Skeletal muscle satellite cell (primary cell): ENCODE results near the gene PCNX4.

Experiments
- H3K27me3 ChIP-seq: 2 replicates; pipeline ENCODE4 v1.7.0; 2013; ENCODE audit warnings: low read length; ENCODE audit not compliant: control insufficient read depth, insufficient read depth
- H3K36me3 ChIP-seq: 2 replicates; pipeline ENCODE4 v1.7.0; 2013; ENCODE audit warnings: mild to moderate bottlenecking, control low read depth, low read length; ENCODE audit not compliant: insufficient read depth
- H3K4me1 ChIP-seq: 2 replicates; pipeline ENCODE4 v1.7.0; 2013; ENCODE audit warnings: low read length; ENCODE audit not compliant: control insufficient read depth, insufficient read depth
- H3K4me2 ChIP-seq: 2 replicates; pipeline ENCODE4 v1.7.0; 2013; ENCODE audit warnings: mild to moderate bottlenecking, low read length
- H3K4me3 ChIP-seq: 2 replicates; pipeline ENCODE4 v1.7.0; 2013; ENCODE audit warnings: low read length
- H3K9ac ChIP-seq: 2 replicates; pipeline ENCODE4 v1.7.0; 2013; ENCODE audit warnings: mild to moderate bottlenecking, low read depth, low read length, moderate library complexity
- H3K9me3 ChIP-seq: replicated peaks from 2 replicates; pipeline ENCODE4 v1.7.0; 2013; ENCODE audit warnings: mild to moderate bottlenecking, control low read depth, low read length

The PCNX4 gene

DNA sequence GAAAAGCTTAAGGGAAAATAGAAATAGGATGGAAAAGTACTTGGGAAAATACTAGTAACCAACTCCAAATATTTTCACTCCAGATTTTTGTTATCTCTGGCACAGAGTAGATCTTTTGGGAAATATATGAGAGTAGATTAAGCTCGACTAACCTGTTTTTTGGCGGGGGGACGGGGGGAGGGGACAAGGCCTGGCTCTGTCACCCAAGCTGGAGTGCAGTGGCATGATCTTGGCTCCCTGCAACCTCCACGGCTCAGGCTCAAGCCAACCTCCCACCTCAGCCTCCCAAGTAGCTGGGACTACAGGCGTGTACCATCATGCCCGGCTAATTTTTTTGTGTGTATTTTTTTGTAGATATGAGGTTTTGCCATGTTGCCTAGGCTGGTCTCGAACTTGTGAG is 68.7 kb downstream of the PCNX4 start:
- H3K4me1 ChIP-seq, result peaks cover 12% of the 10 kb centered on the region
- H3K4me2 ChIP-seq, result no peak overlapping the region

GRCh38 chr14:60161196-60162107 is 69.7 kb downstream of the PCNX4 start:
- Histone ChIP-seq H3K4me1 (peaks cover 22% of the 10 kb centered on the region), H3K9ac (no peak overlapping the region), H3K4me3 (no peak overlapping the region), H3K4me2 (no peak overlapping the region), H3K36me3 (no peaks in the 10 kb centered on the region), H3K27me3 (no peaks in the 10 kb centered on the region), H3K9me3 (no peaks in the 10 kb centered on the region)

More for the DNA sequence above, 68.7 kb downstream of the PCNX4 start:
- no peak overlapping the region for H3K4me3 ChIP-seq
- H3K9ac ChIP-seq, result no peak overlapping the region
- no peaks in the 10 kb centered on the region for H3K9me3 ChIP-seq
- no peaks in the 10 kb centered on the region for H3K36me3 ChIP-seq
- H3K27me3 ChIP-seq, result no peaks in the 10 kb centered on the region

DNA sequence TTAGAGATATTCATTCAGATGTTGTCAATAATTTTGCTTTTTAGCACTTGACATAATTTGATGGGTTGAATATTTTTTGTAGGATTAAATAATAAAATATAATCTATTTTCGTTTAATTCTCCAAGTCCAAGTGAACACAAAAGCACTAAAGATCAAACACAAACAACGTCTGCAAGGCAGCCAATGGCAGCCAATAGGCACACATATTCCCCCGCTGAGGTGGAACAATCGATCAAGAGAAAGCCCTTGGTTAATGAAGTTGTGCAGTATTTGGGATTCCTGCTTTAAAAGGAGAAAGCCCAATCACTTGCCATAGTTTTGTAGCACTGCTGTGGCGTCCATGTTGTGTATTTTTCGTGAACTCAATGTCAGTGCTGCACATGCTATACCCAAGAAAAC is 72.0 kb downstream of the PCNX4 start:
- peak overlapping the region; percentile 89 for H3K4me3 ChIP-seq
- no peaks in the 10 kb centered on the region for H3K36me3 ChIP-seq
- H3K27me3 ChIP-seq, result no peaks in the 10 kb centered on the region
- H3K9ac ChIP-seq, result peak overlapping the region; percentile 92
- peaks cover 25% of the 10 kb centered on the region for H3K4me1 ChIP-seq
- no peaks in the 10 kb centered on the region for H3K9me3 ChIP-seq
- H3K4me2 ChIP-seq, result peak overlapping the region; percentile 86

DNA sequence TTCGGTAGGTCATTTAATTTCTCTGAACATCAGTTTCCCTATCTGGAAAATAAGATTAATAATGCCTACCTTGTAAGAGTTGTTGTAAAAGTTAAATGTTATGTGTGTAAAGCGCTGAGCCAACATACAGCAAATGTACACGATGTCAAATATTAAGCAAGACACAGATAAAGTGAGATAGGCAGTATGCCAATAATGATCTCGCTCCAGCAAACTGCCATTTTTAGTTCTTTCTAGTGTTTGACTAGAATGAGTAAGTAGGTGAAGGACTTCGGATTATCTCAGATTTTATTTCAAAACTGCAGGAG is 72.6 kb downstream of the PCNX4 start:
- H3K4me1 ChIP-seq, result peaks cover 25% of the 10 kb centered on the region
- H3K9me3 ChIP-seq, result no peaks in the 10 kb centered on the region
- H3K36me3 ChIP-seq, result no peaks in the 10 kb centered on the region
- H3K27me3 ChIP-seq, result no peaks in the 10 kb centered on the region
- peak overlapping the region; percentile 92 for H3K9ac ChIP-seq
- H3K4me3 ChIP-seq, result peak overlapping the region; percentile 89
- H3K4me2 ChIP-seq, result peak overlapping the region; percentile 86

GRCh38 chr14:60164712-60165546 is 73.2 kb downstream of the PCNX4 start, which contains the start of gene DHRS7:
TSS of gene DHRS7 (minus strand) at chr14:60165398. CDS start at chr14:60165309, 89 bp downstream.
- Histone ChIP-seq H3K9me3 (no peaks in the 10 kb centered on the region), H3K4me2 (peak within 1 kb of the TSS; percentile 86), H3K9ac (peak within 1 kb of the TSS; percentile 92), H3K36me3 (no peaks in the 10 kb centered on the region), H3K4me1 (peaks cover 25% of the 10 kb centered on the region), H3K4me3 (peak within 1 kb of the TSS; percentile 89), H3K27me3 (no peaks in the 10 kb centered on the region)

- H3K27me3 ChIP-seq, result no peaks in the 10 kb centered on the region
- H3K4me3 ChIP-seq, result peak overlapping the region; percentile 89
- H3K9me3 ChIP-seq, result no peaks in the 10 kb centered on the region
- peaks cover 25% of the 10 kb centered on the region for H3K4me1 ChIP-seq
- no peaks in the 10 kb centered on the region for H3K36me3 ChIP-seq
- peak overlapping the region; percentile 86 for H3K4me2 ChIP-seq
- peak overlapping the region; percentile 92 for H3K9ac ChIP-seq
Measured at GRCh38 chr14:60165547-60165876, 73.8 kb downstream of the PCNX4 start.

DNA sequence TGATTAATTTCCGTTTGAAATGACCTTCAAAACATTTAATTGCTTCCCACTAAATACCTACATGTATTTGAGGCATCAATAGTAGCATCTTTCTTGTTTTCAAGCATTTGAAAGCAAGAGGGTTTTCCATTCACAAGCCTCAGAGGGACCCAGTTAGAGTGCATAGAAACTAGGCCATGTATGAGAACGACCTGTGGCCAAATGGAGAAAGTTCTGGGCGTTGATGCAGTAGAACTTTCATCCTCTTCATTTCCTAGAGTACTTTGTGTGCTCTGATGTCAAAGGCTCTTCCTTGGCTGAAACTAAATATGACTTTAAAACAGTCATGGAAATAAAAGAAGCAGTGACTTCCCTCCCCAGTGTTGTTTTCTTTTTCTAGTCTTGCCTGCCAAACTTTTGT is 74.4 kb downstream of the PCNX4 start:
- peaks cover 25% of the 10 kb centered on the region for H3K4me1 ChIP-seq
- H3K9ac ChIP-seq, result peak overlapping the region; percentile 92
- H3K4me3 ChIP-seq, result no peak overlapping the region
- no peaks in the 10 kb centered on the region for H3K27me3 ChIP-seq
- H3K9me3 ChIP-seq, result no peaks in the 10 kb centered on the region
- H3K4me2 ChIP-seq, result peak overlapping the region; percentile 86
- no peaks in the 10 kb centered on the region for H3K36me3 ChIP-seq

DNA sequence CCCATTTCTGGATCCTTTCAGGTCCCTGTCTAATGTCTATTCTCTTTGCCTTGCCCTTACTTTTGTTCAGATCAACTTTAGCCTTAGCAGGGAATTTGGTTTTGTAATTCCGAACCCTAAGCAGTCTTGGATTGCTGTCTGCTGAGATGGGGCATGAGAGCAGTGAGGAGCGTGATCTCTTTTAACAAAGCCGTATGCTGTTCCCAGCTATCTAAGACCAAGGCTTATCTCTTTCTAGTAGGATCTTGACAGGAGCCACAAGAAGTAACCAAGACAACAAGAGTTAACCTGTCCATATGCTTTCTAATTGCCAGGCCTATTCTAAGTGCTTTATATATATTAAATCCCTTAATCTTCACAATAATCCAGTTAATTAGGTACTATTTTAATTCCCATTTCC is 78.0 kb downstream of the PCNX4 start:
- H3K27me3 ChIP-seq, result no peaks in the 10 kb centered on the region
- no peaks in the 10 kb centered on the region for H3K9me3 ChIP-seq
- no peaks in the 10 kb centered on the region for H3K36me3 ChIP-seq
- no peak overlapping the region for H3K9ac ChIP-seq
- H3K4me2 ChIP-seq, result no peak overlapping the region
- H3K4me1 ChIP-seq, result peaks cover 13% of the 10 kb centered on the region
- no peak overlapping the region for H3K4me3 ChIP-seq

DNA sequence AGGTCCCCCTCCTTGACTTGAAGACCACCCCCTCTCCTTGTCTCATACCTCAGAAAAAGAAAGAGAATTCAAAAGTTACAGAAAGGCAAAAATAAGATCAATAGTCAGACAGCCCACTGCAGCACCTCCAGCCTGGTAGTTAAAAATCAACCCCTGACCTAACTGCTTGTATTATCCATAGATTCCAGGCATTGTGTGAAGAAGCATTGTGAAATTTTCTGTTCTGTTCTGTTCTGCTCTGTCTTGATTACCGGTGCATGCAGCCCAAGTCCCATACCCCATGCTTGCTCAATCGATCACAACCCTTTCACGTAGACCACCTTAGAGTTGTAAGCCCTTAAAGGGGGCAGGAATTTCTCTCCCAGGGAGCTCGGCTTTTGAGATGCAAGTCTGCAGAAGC is 79.2 kb downstream of the PCNX4 start:
- peaks cover 8% of the 10 kb centered on the region for H3K4me1 ChIP-seq
- H3K9me3 ChIP-seq, result no peaks in the 10 kb centered on the region
- H3K27me3 ChIP-seq, result no peaks in the 10 kb centered on the region
- no peak overlapping the region for H3K4me2 ChIP-seq
- no peak overlapping the region for H3K4me3 ChIP-seq
- H3K36me3 ChIP-seq, result no peaks in the 10 kb centered on the region
- H3K9ac ChIP-seq, result no peak overlapping the region

DNA sequence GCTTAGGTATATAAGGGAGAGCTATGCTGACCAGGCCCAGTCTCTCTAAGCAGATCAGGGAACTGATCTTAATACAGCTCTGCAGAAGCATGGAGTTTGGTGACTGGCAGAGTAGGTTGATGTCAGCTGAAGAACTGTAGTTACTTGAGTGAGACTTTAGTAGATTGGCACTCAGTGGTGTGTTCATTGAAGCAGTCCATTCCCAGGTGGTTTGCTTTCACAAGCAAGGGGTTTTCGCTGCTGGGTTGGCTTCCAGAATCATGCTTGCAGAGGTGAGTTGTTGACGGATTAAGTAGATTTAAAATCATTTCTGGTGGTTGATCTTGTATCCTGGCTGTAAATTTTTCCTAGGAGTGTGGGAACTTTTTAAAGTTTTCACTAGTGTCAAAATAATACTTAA is 80.0 kb downstream of the PCNX4 start:
- H3K9ac ChIP-seq, result no peak overlapping the region

GRCh38 chr14:60174352-60175254 is 82.9 kb downstream of the PCNX4 start:
- no peak overlapping the region for H3K9ac ChIP-seq

More for the DNA sequence above, 80.0 kb downstream of the PCNX4 start:
- H3K27me3 ChIP-seq, result no peaks in the 10 kb centered on the region
- peaks cover under 1% of the 10 kb centered on the region for H3K4me1 ChIP-seq
- no peak overlapping the region for H3K4me2 ChIP-seq
- no peak overlapping the region for H3K4me3 ChIP-seq
- no peaks in the 10 kb centered on the region for H3K9me3 ChIP-seq
- no peaks in the 10 kb centered on the region for H3K36me3 ChIP-seq

More at GRCh38 chr14:60174352-60175254, 82.9 kb downstream of the PCNX4 start:
- no peaks in the 10 kb centered on the region for H3K36me3 ChIP-seq
- H3K4me2 ChIP-seq, result no peak overlapping the region
- no peaks in the 10 kb centered on the region for H3K9me3 ChIP-seq
- H3K27me3 ChIP-seq, result no peaks in the 10 kb centered on the region
- H3K4me3 ChIP-seq, result no peak overlapping the region
- H3K4me1 ChIP-seq, result peaks cover 3% of the 10 kb centered on the region
